Skin of body (tissue), 3 donors: ENCODE results near the gene TBC1D17. TPM values are rescaled to one million over a fixed set of nuclear protein-coding genes. Genes with fewer than 3 reads are reported as not detected.
A peak's percentile ranks its signal among the peaks of the same experiment; 100 is the strongest.

Experiments
- DNase-seq: peaks from one replicate; lab custom pipeline; 2025; lab: John Stamatoyannopoulos, UW
- small RNA-seq: library from RNA; depleted of rRNA; stranded (forward); fragments of <200 nt; gene quantifications from one replicate; pipeline ENCODE3, GENCODE V24; 2014; ENCODE audit warnings: low replicate concordance
- total RNA-seq: library from RNA; depleted of rRNA; stranded (reverse); fragments of >200 nt; gene quantifications from one replicate; pipeline ENCODE4 v1.2.3, GENCODE V29; 2014

The TBC1D17 gene
- total RNA-seq, 1 donor from 2014 or later, result 12.9 TPM

GRCh38 chr19:49933643-49934042 lies 56.1 kb downstream of the TBC1D17 start:
- DNase-seq, result no peak

DNA sequence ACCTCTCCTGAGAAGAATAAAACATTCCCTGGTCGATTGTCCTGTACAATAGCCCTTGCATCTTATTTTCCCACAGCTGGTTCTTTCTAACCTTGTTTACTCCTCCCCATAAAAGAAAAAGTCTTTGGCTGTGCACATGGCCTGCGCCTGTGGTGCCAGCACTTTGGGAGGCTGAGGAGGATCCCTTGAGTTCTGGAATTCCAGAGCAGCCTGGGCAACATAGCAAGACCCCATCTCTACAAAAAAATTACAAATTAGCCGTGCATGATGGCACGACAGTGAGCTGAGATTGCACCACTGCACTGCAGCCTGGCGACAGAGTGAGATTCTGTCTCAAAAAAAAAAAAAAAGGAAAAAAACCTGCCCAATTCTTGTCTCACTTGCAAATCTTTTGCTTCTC lies 59.0 kb downstream of the TBC1D17 start:
- DNase-seq, result no peak

DNA sequence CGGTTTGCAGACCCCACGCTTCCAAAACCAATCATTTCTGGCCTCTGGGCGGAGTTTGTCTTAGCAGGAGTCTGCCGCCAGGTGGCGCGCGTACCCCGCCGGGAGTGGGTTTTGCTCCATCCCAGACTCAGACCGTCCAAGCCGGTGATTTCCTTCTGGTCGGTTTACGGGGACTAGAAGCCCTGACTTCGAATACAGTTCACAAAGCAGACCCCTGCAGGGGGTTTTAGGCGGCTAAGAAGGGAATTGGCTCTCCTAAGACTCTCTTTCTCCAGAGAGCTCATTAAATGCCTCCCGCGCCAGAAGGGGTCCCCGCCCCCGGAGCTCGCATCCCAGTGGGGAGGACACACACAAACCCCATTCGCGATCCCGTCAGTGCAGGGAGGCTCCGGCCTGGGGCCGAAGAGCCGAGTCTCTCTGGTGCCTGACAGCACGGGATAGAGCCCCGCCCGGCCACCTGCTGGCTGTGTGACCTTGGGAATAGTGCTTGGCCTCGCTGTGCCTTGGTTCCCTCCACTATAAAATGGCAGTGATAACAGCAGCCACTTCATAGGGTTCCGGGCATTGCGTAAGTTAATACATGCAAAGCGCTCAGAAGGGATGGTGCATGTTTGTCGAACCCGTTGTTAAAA lies 60.4 kb downstream of the TBC1D17 start:
- peak; percentile 59 for DNase-seq

Small RNA genes lying within 50 kb of the gene (small RNA-seq; reads per million reads assigned to genes)
- not detected for gene MIR4749

Other genes starting within 250 kb of the TBC1D17 start
- 10.2 TPM for gene RRAS, start 237.6 kb upstream of the TBC1D17 start, total RNA-seq
- gene SCAF1, start 235.5 kb upstream of the TBC1D17 start, total RNA-seq, result 8.5 TPM
- gene IRF3, start 211.8 kb upstream of the TBC1D17 start, total RNA-seq, result 42.6 TPM
- gene BCL2L12, start 211.8 kb upstream of the TBC1D17 start, total RNA-seq, result 5.0 TPM
- gene PRMT1, start 200.4 kb upstream of the TBC1D17 start, total RNA-seq, result 129 TPM
- gene ADM5, start 188.1 kb upstream of the TBC1D17 start, total RNA-seq, result 0.69 TPM
- 1.6 TPM for gene CPT1C, start 186.6 kb upstream of the TBC1D17 start, total RNA-seq
- gene TSKS, start 114.4 kb upstream of the TBC1D17 start, total RNA-seq, result 0.30 TPM
- gene AP2A1, start 110.7 kb upstream of the TBC1D17 start, total RNA-seq, result 31.4 TPM
- gene FUZ, start 64.4 kb upstream of the TBC1D17 start, total RNA-seq, result 13.4 TPM
- gene MED25, start 59.4 kb upstream of the TBC1D17 start, total RNA-seq, result 17.4 TPM
- 46.4 TPM for gene PTOV1, start 26.5 kb upstream of the TBC1D17 start, total RNA-seq
- gene PNKP, start 10.1 kb upstream of the TBC1D17 start, total RNA-seq, result 25.2 TPM
- gene AKT1S1, start 347 bp upstream of the TBC1D17 start, total RNA-seq, result 4.3 TPM
- 0.49 TPM for gene IL4I1, start 19.2 kb downstream of the TBC1D17 start, total RNA-seq
- gene ATF5, start 51.5 kb downstream of the TBC1D17 start, total RNA-seq, result 2.0 TPM
- 19.0 TPM for gene NUP62, start 51.8 kb downstream of the TBC1D17 start, total RNA-seq
- 0.79 TPM for gene SIGLEC11, start 83.5 kb downstream of the TBC1D17 start, total RNA-seq
- 15.2 TPM for gene VRK3, start 147.7 kb downstream of the TBC1D17 start, total RNA-seq
- gene ZNF473, start 148.3 kb downstream of the TBC1D17 start, total RNA-seq, result 5.1 TPM